T-helper 2 cell treated with Interferon-gamma antibody and Interleukin-4, amounts not matched to agents 100 ng/mL and 5 ng/mL, for 36 hours (primary cell): Measurements from ENCODE around the gene MADD. TPM values are rescaled to one million over a fixed set of nuclear protein-coding genes. Genes with fewer than 3 reads are reported as not detected.

ENCODE experiments used
- intact Hi-C: fragments of 100-400 bp; cut with micrococcal nuclease; formaldehyde crosslinking; loops from one replicate; pipeline ENCODE4 v1.15.1; 2023
- total RNA-seq: library from RNA; stranded (reverse); gene quantifications from 2 replicates; pipeline ENCODE4 v1.2.3, GENCODE V29; 2022

Gene MADD
- total RNA-seq, 1 donor from 2014 or later = 100 TPM

DNA sequence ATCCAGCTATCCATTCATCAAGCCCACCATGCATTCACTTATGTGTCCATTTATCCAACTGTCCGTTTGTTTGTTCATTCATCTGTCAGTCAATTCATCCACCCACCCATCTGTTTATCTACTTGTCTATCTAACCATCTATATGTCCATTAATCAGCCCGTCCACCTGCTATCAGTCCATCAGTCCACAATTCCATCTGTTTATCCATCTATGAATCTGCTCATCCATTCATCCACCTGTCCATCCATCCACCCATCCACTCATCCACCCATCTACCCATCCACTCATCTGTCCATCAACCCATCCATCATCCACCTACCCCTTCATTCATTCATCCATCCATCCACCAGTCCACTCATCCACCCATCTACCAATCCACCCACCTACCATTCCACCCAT, 109.4 kb downstream of the MADD start:
- intact Hi-C loops = no loop called here

Other genes starting within 250 kb of the MADD start
- 97.0 and 97.9 TPM in 2 replicates for gene ARFGAP2, start 93.3 kb upstream of the MADD start, total RNA-seq
- 5.7 and 5.9 TPM in 2 replicates for gene PACSIN3, start 83.7 kb upstream of the MADD start, total RNA-seq
- 135 and 139 TPM in 2 replicates for gene DDB2, start 55.2 kb upstream of the MADD start, total RNA-seq
- 29.0 and 33.5 TPM in 2 replicates for gene ACP2, start 21.3 kb upstream of the MADD start, total RNA-seq
- 7.5 and 9.0 TPM in 2 replicates for gene NR1H3, start 12.1 kb upstream of the MADD start, total RNA-seq
- gene MYBPC3, start 82.6 kb downstream of the MADD start, total RNA-seq = not detected in 2 replicates
- not detected in 2 replicates for gene SPI1, start 108.4 kb downstream of the MADD start, total RNA-seq
- 20.2 and 20.6 TPM in 2 replicates for gene SLC39A13, start 138.5 kb downstream of the MADD start, total RNA-seq
- gene PSMC3, start 156.3 kb downstream of the MADD start, total RNA-seq = 176 and 181 TPM in 2 replicates
- 0.93 and 1.1 TPM in 2 replicates for gene RAPSN, start 179.0 kb downstream of the MADD start, total RNA-seq